Measurements from ENCODE around the gene ABLIM1.

The ABLIM1 gene

DNA sequence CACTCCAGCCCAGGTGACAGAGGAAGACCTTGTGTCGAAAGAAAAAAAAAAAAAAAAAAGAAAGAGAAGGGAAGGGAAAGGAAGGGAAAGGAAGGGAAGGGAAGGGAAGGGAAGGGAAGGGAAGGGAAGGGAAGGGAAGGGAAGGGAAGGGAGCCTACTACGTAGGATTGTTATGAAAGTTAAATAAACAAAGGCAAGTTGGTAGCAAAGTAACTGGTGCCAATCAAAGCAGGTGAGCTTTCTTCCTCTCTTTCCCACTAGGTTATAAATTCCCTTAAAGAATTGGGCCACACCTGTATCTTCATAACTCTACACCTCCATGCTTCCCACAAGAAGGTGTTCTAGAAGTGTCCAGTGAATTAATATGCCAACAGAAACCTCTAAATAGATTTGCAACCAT, 157.4 kb downstream of the ABLIM1 start:
- Histone ChIP-seq H3K27me3 (ENCODE audit: control insufficient read depth in 1 of 2, insufficient read depth in 2 of 2, low read length in 2 of 2) (no peaks in the 10 kb centered on the region), H3K27ac (ENCODE audit: low read depth, low read length) (peak overlapping the region; percentile 53), H3K9ac (ENCODE audit: low read depth in 1 of 2, low read length in 2 of 2) (no peak overlapping the region), H3K4me3 (ENCODE audit: low read depth in 1 of 2, low read length in 2 of 2) (no peak overlapping the region), H3K4me1 (ENCODE audit: control insufficient read depth in 1 of 2, insufficient read depth in 2 of 2, low read length in 2 of 2) (peaks cover 30 to 35% of the 10 kb centered on the region in 2 donors), H3K9me3 (ENCODE audit: control insufficient read depth in 1 of 2, low read length in 2 of 2) (no peaks in the 10 kb centered on the region), H3K36me3 (ENCODE audit: control insufficient read depth in 1 of 2, insufficient read depth in 2 of 2, low read length in 2 of 2) (peaks cover 0 to under 1% of the 10 kb centered on the region in 2 donors)

DNA sequence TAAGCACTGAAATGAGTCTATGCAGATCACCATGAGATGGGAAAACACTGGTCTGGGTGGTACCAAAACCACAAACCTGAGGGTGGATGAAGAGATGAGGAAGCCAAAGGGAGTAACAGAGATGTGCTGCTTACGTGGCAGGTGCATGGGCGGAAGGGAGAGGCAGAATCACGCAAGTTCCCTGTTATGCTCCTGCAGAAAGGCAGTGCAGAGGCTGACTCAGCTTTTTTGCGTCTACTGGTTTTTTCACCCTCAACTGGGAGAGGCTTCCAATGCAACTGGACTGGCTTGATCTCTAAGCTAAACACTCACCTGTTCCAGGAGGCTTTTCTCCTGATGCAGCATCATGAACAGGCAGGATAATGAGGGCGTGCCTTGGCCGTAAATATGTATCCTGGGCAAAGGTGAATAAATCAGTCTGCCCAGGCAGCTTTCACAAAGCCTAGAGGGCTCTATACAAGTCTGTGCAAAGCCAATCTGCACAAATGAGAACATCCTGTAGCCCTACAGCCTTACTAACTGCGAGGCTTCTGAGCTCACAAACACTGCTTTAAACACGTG, 158.4 kb downstream of the ABLIM1 start:
- no peaks in the 10 kb centered on the region for H3K27me3 ChIP-seq (ENCODE audit: control insufficient read depth in 1 of 2, insufficient read depth in 2 of 2, low read length in 2 of 2)
- H3K9me3 ChIP-seq (ENCODE audit: control insufficient read depth in 1 of 2, low read length in 2 of 2): no peaks in the 10 kb centered on the region
- peak overlapping the region; percentile 31 to 45 for H3K9ac ChIP-seq (ENCODE audit: low read depth in 1 of 2, low read length in 2 of 2)
- peak overlapping the region; percentile 53 for H3K27ac ChIP-seq (ENCODE audit: low read depth, low read length)
- H3K4me3 ChIP-seq (ENCODE audit: low read depth in 1 of 2, low read length in 2 of 2): peak overlapping the region in 1 of 2 donors; percentile 10
- peaks cover 0 to 7% of the 10 kb centered on the region in 2 donors for H3K36me3 ChIP-seq (ENCODE audit: control insufficient read depth in 1 of 2, insufficient read depth in 2 of 2, low read length in 2 of 2)
- H3K4me1 ChIP-seq (ENCODE audit: control insufficient read depth in 1 of 2, insufficient read depth in 2 of 2, low read length in 2 of 2): peaks cover 22 to 29% of the 10 kb centered on the region in 2 donors

DNA sequence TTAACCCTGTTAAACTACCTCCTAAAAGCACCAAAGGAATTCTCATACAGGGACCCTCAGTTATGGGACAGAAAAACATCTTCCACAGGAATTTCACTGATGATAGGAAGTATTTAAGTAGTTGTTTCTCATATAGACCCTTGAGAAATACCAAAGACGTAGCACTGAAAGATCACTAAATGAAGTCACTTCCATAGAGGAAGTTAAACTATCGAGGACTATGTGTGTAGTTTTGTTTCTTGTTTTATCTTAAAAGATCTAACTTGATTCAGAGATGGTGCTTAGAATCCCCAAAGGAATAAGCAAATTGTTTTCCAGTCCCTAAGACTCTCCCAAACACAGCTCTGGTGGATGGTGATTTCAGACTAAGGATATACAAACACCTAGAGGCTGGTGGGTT, 159.0 kb downstream of the ABLIM1 start:
- Histone ChIP-seq H3K4me1 (ENCODE audit: control insufficient read depth in 1 of 2, insufficient read depth in 2 of 2, low read length in 2 of 2) (peaks cover 22 to 29% of the 10 kb centered on the region in 2 donors), H3K9ac (ENCODE audit: low read depth in 1 of 2, low read length in 2 of 2) (peak overlapping the region; percentile 31 to 45), H3K27me3 (ENCODE audit: control insufficient read depth in 1 of 2, insufficient read depth in 2 of 2, low read length in 2 of 2) (no peaks in the 10 kb centered on the region), H3K4me3 (ENCODE audit: low read depth in 1 of 2, low read length in 2 of 2) (peak overlapping the region in 1 of 2 donors; percentile 10), H3K36me3 (ENCODE audit: control insufficient read depth in 1 of 2, insufficient read depth in 2 of 2, low read length in 2 of 2) (peaks cover 2 to 7% of the 10 kb centered on the region in 2 donors), H3K27ac (ENCODE audit: low read depth, low read length) (peak overlapping the region; percentile 16), H3K9me3 (ENCODE audit: control insufficient read depth in 1 of 2, low read length in 2 of 2) (no peaks in the 10 kb centered on the region)

DNA sequence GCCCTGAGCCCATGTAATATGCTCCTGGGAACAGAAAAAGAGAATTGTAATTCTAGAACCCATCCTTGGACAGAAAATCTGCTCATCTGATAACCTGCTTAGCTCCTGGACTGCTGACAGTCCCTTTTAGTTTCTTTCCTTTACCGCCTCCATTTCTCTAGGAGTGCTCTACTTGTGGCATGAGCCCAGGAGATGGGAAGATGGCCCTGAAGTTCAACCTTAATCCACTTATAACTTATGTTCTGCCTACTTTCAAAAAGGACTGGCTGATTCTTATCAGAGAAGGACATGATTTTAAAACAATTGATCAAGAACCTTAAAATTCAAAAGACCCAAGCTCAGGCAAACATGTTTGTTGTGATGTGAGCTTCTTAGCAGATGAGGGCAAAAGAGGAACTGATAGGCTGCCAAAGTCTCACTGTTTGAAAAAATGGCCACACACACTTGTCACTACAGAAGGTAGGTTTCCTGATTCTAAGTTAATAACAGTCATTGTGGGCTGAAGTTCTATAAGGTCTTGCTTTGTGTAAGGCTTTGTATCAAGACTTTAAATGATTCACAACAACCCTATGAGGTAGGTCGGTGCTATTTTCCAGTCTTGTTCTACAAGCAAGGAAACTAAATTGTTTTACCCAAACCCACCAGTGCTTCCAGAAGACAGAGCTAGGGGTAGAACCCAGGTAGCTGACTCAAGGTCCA, 159.5 kb downstream of the ABLIM1 start:
- no peak overlapping the region for H3K4me3 ChIP-seq (ENCODE audit: low read depth in 1 of 2, low read length in 2 of 2)
- H3K27me3 ChIP-seq (ENCODE audit: control insufficient read depth in 1 of 2, insufficient read depth in 2 of 2, low read length in 2 of 2): no peaks in the 10 kb centered on the region
- peak overlapping the region in 1 of 2 donors; percentile 31 for H3K9ac ChIP-seq (ENCODE audit: low read depth in 1 of 2, low read length in 2 of 2)
- peaks cover 2 to 7% of the 10 kb centered on the region in 2 donors for H3K36me3 ChIP-seq (ENCODE audit: control insufficient read depth in 1 of 2, insufficient read depth in 2 of 2, low read length in 2 of 2)
- H3K27ac ChIP-seq (ENCODE audit: low read depth, low read length): no peak overlapping the region
- H3K4me1 ChIP-seq (ENCODE audit: control insufficient read depth in 1 of 2, insufficient read depth in 2 of 2, low read length in 2 of 2): peaks cover 22 to 29% of the 10 kb centered on the region in 2 donors
- H3K9me3 ChIP-seq (ENCODE audit: control insufficient read depth in 1 of 2, low read length in 2 of 2): no peaks in the 10 kb centered on the region

DNA sequence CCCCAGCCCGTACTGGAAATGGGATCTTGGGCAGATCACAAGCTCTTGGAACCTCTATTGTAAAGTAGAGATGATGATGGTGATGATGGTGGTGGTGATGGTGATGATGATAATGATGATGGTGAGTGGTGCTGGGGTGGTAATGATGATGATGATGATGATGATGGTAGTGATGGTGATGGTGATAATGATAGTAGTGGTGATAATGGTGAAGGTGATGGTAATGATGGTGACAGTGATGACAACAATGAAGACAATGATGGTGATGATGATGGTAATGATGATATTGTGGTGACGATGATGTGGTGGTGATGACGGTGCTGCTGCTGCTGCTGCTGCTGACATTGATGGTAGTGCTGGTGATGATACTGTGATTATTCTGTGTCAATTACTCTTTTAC, 162.8 kb downstream of the ABLIM1 start:
- no peak overlapping the region for H3K9ac ChIP-seq (ENCODE audit: low read depth in 1 of 2, low read length in 2 of 2)
- peaks cover 21 to 23% of the 10 kb centered on the region in 2 donors for H3K4me1 ChIP-seq (ENCODE audit: control insufficient read depth in 1 of 2, insufficient read depth in 2 of 2, low read length in 2 of 2)
- no peaks in the 10 kb centered on the region for H3K9me3 ChIP-seq (ENCODE audit: control insufficient read depth in 1 of 2, low read length in 2 of 2)
- H3K36me3 ChIP-seq (ENCODE audit: control insufficient read depth in 1 of 2, insufficient read depth in 2 of 2, low read length in 2 of 2): peaks cover 2 to 11% of the 10 kb centered on the region in 2 donors
- H3K27ac ChIP-seq (ENCODE audit: low read depth, low read length): no peak overlapping the region
- H3K4me3 ChIP-seq (ENCODE audit: low read depth in 1 of 2, low read length in 2 of 2): no peak overlapping the region
- H3K27me3 ChIP-seq (ENCODE audit: control insufficient read depth in 1 of 2, insufficient read depth in 2 of 2, low read length in 2 of 2): no peaks in the 10 kb centered on the region

DNA sequence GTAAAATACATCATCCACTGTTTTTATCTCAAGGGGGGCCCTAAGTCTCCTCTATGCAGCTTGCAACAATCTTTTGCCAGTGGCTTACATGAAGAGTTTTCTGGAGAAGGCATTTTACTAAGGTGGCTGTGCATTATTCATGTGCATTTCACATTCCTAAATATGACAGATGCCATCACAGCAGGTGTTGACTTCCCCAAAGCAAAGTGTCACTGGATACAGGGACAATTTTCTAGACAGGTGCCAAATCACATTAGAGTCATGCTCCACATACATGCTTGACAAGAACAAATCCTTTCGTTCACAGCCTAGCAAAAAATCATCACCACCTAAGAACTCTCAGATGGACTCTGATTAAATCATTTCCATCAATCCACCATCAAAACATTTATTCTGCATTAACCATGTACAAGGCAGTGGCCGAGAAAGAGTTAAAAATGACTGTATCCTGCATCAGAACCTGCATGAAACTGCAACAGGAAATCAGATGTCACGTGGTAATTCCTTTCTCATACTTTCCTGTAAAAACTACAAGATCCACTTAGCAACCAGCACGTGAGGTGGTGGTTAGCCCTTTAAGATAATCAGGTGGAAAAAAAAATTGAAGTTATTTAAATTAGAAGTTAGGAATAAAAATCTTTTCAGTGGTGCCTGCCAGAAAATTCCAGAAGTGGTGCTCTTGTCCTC, 165.6 kb downstream of the ABLIM1 start:
- Histone ChIP-seq H3K4me3 (ENCODE audit: low read depth in 1 of 2, low read length in 2 of 2) (no peak overlapping the region), H3K9me3 (ENCODE audit: control insufficient read depth in 1 of 2, low read length in 2 of 2) (no peaks in the 10 kb centered on the region), H3K36me3 (ENCODE audit: control insufficient read depth in 1 of 2, insufficient read depth in 2 of 2, low read length in 2 of 2) (peaks cover 12 to 23% of the 10 kb centered on the region in 2 donors), H3K27ac (ENCODE audit: low read depth, low read length) (no peak overlapping the region), H3K4me1 (ENCODE audit: control insufficient read depth in 1 of 2, insufficient read depth in 2 of 2, low read length in 2 of 2) (peaks cover 0 to 7% of the 10 kb centered on the region in 2 donors), H3K9ac (ENCODE audit: low read depth in 1 of 2, low read length in 2 of 2) (no peak overlapping the region), H3K27me3 (ENCODE audit: control insufficient read depth in 1 of 2, insufficient read depth in 2 of 2, low read length in 2 of 2) (no peaks in the 10 kb centered on the region)

DNA sequence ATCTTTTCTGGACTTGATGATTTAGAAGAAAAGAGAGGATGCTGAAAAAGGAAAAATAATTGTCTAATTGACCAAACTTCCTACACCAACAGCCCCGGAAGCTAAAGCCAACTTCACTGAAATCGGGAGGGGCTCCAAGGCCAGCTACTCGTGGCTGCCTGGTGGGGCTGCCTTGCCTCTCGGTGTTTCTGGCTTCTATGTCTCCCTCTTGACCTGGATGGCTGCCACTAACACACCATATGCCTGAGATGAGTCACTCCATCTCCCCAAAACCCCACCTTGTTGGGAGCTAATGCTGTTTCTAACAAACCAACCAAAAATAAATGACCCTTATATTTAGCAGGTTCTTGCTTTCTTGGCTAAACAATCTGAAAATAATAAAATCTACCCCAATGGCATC, 166.1 kb downstream of the ABLIM1 start:
- no peaks in the 10 kb centered on the region for H3K27me3 ChIP-seq (ENCODE audit: control insufficient read depth in 1 of 2, insufficient read depth in 2 of 2, low read length in 2 of 2)
- no peaks in the 10 kb centered on the region for H3K9me3 ChIP-seq (ENCODE audit: control insufficient read depth in 1 of 2, low read length in 2 of 2)
- H3K4me3 ChIP-seq (ENCODE audit: low read depth in 1 of 2, low read length in 2 of 2): no peak overlapping the region
- peaks cover 0 to 7% of the 10 kb centered on the region in 2 donors for H3K4me1 ChIP-seq (ENCODE audit: control insufficient read depth in 1 of 2, insufficient read depth in 2 of 2, low read length in 2 of 2)
- H3K36me3 ChIP-seq (ENCODE audit: control insufficient read depth in 1 of 2, insufficient read depth in 2 of 2, low read length in 2 of 2): peaks cover 12 to 28% of the 10 kb centered on the region in 2 donors
- no peak overlapping the region for H3K9ac ChIP-seq (ENCODE audit: low read depth in 1 of 2, low read length in 2 of 2)
- no peak overlapping the region for H3K27ac ChIP-seq (ENCODE audit: low read depth, low read length)

DNA sequence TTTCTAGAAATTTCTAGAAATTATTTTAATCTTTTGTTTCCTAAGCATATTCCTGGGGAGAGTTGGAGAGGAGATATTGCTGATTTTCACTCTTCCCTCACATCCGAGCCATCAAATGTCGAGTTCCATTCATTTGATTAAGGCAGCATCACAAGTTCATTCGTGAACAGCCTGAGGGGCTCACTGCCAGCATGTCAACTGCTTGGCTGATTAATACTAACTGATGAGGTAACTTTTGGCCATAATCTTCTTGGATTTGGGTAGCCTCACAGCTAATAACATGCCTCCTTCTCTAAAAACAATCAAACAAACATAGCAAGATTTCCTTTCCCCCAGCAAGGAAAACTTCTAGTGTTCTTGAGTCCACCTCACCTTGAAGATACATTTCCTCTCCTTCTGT, 166.7 kb downstream of the ABLIM1 start:
- Histone ChIP-seq H3K4me1 (ENCODE audit: control insufficient read depth in 1 of 2, insufficient read depth in 2 of 2, low read length in 2 of 2) (peaks cover 0 to 7% of the 10 kb centered on the region in 2 donors), H3K9ac (ENCODE audit: low read depth in 1 of 2, low read length in 2 of 2) (no peak overlapping the region), H3K4me3 (ENCODE audit: low read depth in 1 of 2, low read length in 2 of 2) (no peak overlapping the region), H3K36me3 (ENCODE audit: control insufficient read depth in 1 of 2, insufficient read depth in 2 of 2, low read length in 2 of 2) (peaks cover 12 to 28% of the 10 kb centered on the region in 2 donors), H3K9me3 (ENCODE audit: control insufficient read depth in 1 of 2, low read length in 2 of 2) (no peaks in the 10 kb centered on the region), H3K27ac (ENCODE audit: low read depth, low read length) (no peak overlapping the region), H3K27me3 (ENCODE audit: control insufficient read depth in 1 of 2, insufficient read depth in 2 of 2, low read length in 2 of 2) (no peaks in the 10 kb centered on the region)

DNA sequence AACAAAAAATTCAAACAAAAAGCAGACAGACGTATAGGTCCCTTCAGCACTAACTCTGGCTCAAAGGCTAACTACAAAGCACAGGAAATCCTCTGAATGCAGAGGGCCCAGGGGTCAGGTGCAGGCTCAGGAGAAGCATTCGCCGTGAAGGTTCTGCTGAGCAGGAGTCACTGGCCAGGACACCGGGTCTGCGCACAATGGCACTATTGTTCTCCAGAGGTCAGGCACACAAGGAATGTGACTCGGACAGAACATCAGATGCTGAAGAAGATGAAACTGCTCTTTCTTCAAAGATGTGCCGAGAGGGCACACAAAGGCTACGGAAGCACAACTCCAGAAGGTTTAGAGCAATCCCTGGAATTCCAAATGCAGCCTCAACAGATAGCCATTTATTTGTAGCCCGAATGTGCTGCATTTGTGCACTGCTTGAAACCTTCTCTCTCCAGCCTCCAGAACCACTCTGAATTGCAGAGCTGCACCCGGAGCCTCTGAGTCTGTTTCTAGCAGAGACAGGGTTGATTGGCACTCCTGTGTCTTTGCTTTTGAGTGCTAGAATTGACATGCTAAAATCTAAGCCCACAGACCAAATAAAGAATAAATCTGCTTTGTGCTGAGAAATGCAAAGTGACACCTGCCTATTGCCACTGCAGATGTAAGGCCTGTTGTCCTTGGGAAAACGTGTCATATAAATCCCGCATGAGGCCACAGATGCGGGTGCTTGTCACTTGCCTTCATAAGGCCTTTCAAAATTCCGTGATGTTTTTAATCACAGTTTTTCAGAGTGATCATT, 168.4 kb downstream of the ABLIM1 start:
- H3K4me3 ChIP-seq (ENCODE audit: low read depth in 1 of 2, low read length in 2 of 2): no peak overlapping the region
- peaks cover 0 to 7% of the 10 kb centered on the region in 2 donors for H3K4me1 ChIP-seq (ENCODE audit: control insufficient read depth in 1 of 2, insufficient read depth in 2 of 2, low read length in 2 of 2)
- no peaks in the 10 kb centered on the region for H3K27me3 ChIP-seq (ENCODE audit: control insufficient read depth in 1 of 2, insufficient read depth in 2 of 2, low read length in 2 of 2)
- no peak overlapping the region for H3K9ac ChIP-seq (ENCODE audit: low read depth in 1 of 2, low read length in 2 of 2)
- no peaks in the 10 kb centered on the region for H3K9me3 ChIP-seq (ENCODE audit: control insufficient read depth in 1 of 2, low read length in 2 of 2)
- peaks cover 22 to 24% of the 10 kb centered on the region in 2 donors for H3K36me3 ChIP-seq (ENCODE audit: control insufficient read depth in 1 of 2, insufficient read depth in 2 of 2, low read length in 2 of 2)
- H3K27ac ChIP-seq (ENCODE audit: low read depth, low read length): no peak overlapping the region
